SK-N-MC (cell line): Measurements from ENCODE around the gene PANK3.

ENCODE experiments used
- DNase-seq: peaks from one replicate; pipeline ENCODE4 v3.0.0-alpha.2; 2011; ENCODE audit warnings: low read depth, low spot score
- H3K27ac ChIP-seq: fragments of 200-600 bp; sonication (generic); 2 replicates; pipeline ENCODE4 v1.5.1; 2016; ENCODE audit warnings: mixed run types
- H3K36me3 ChIP-seq: fragments of 200-600 bp; sonication (generic); 2 replicates; pipeline ENCODE4 v1.6.1; 2017; ENCODE audit warnings: antibody characterized with exemption, low read length, mixed read lengths; ENCODE audit not compliant: insufficient read depth
- H3K4me3 ChIP-seq: fragments of 200-600 bp; sonication (generic); 2 replicates; pipeline ENCODE4 v1.5.1; 2016
- H3K9ac ChIP-seq: fragments of 200-600 bp; sonication (generic); 2 replicates; pipeline ENCODE4 v1.8.0; 2017; ENCODE audit warnings: mixed run types, mixed read lengths; ENCODE audit not compliant: insufficient read length
- H3K9me3 ChIP-seq: fragments of 200-600 bp; sonication (generic); 2 replicates; pipeline ENCODE4 v1.6.1; 2017; ENCODE audit warnings: low read depth, mild to moderate bottlenecking, antibody characterized with exemption, low read length, moderate library complexity, mixed read lengths
- EZH2 ChIP-seq: fragments of 200-600 bp; sonication (generic); IDR thresholded peaks from one replicate; pipeline ENCODE4 v1.6.1; 2017; ENCODE audit warnings: antibody characterized with exemption
- FOXP2 ChIP-seq: optimal IDR thresholded peaks from 2 replicates; pipeline ENCODE3; 2011; ENCODE audit warnings: mild to moderate bottlenecking, moderate library complexity; ENCODE audit not compliant: insufficient read depth; ENCODE audit errors: extremely low read length, control extremely low read depth
- POLR2AphosphoS5 ChIP-seq: IDR thresholded peaks from 2 replicates; pipeline ENCODE4 v1.6.1; 2012; ENCODE audit warnings: mild to moderate bottlenecking, low read depth, low read length, borderline replicate concordance

The PANK3 gene

GRCh38 chr5:168570490-168571328 lies 8.5 kb downstream of the PANK3 start:
- Histone ChIP-seq H3K27ac (no peak overlapping the region), H3K9ac (no peak overlapping the region), H3K9me3 (no peaks in the 10 kb centered on the region), H3K4me3 (no peak overlapping the region), H3K36me3 (peaks cover 56% of the 10 kb centered on the region)
- TF ChIP-seq FOXP2: no peak
- TF ChIP-seq EZH2: no peak
- TF ChIP-seq POLR2AphosphoS5: no peak
- DNase-seq: no peak

GRCh38 chr5:168568738-168569137 lies 10.4 kb downstream of the PANK3 start:
- Histone ChIP-seq H3K9ac (no peak overlapping the region), H3K4me3 (no peak overlapping the region), H3K36me3 (peaks cover 56% of the 10 kb centered on the region), H3K27ac (no peak overlapping the region), H3K9me3 (no peaks in the 10 kb centered on the region)
- TF ChIP-seq FOXP2: no peak
- DNase-seq: no peak

GRCh38 chr5:168563959-168564358 lies 15.2 kb downstream of the PANK3 start:
- no peak for DNase-seq
- Histone ChIP-seq H3K36me3 (peaks cover 92% of the 10 kb centered on the region), H3K9me3 (no peaks in the 10 kb centered on the region), H3K9ac (no peak overlapping the region), H3K27ac (no peak overlapping the region), H3K4me3 (no peak overlapping the region)
- no peak for TF ChIP-seq FOXP2
- no peak for TF ChIP-seq EZH2
- TF ChIP-seq POLR2AphosphoS5: no peak

- Histone ChIP-seq H3K9me3 (no peaks in the 10 kb centered on the region), H3K36me3 (peaks cover 92% of the 10 kb centered on the region), H3K4me3 (no peak overlapping the region), H3K27ac (no peak overlapping the region), H3K9ac (no peak overlapping the region)
- no peak for TF ChIP-seq FOXP2
- no peak for TF ChIP-seq EZH2
- no peak for TF ChIP-seq POLR2AphosphoS5
- no peak for DNase-seq
Observed at GRCh38 chr5:168562279-168562678, 16.9 kb downstream of the PANK3 start.

GRCh38 chr5:168557389-168557788 lies 21.8 kb downstream of the PANK3 start:
- DNase-seq: no peak
- H3K36me3 ChIP-seq: peaks cover 92% of the 10 kb centered on the region
- no peaks in the 10 kb centered on the region for H3K9me3 ChIP-seq
- no peak overlapping the region for H3K4me3 ChIP-seq
- no peak overlapping the region for H3K27ac ChIP-seq
- TF ChIP-seq FOXP2: no peak
- TF ChIP-seq EZH2: no peak
- no peak for TF ChIP-seq POLR2AphosphoS5
- no peak overlapping the region for H3K9ac ChIP-seq

GRCh38 chr5:168553377-168554130 lies 25.6 kb downstream of the PANK3 start:
- Histone ChIP-seq H3K4me3 (no peak overlapping the region), H3K9ac (no peak overlapping the region), H3K9me3 (no peaks in the 10 kb centered on the region), H3K36me3 (peaks cover 92% of the 10 kb centered on the region), H3K27ac (no peak overlapping the region)
- TF ChIP-seq POLR2AphosphoS5: no peak
- TF ChIP-seq FOXP2: no peak
- no peak for TF ChIP-seq EZH2
- DNase-seq: no peak

- DNase-seq: no peak
- no peak for TF ChIP-seq EZH2
- no peak overlapping the region for H3K4me3 ChIP-seq
- no peak overlapping the region for H3K27ac ChIP-seq
- no peak overlapping the region for H3K9ac ChIP-seq
- H3K9me3 ChIP-seq: no peaks in the 10 kb centered on the region
- H3K36me3 ChIP-seq: peaks cover 93% of the 10 kb centered on the region
Observed at GRCh38 chr5:168552146-168552545, 27.0 kb downstream of the PANK3 start.

- no peak for DNase-seq
- H3K36me3 ChIP-seq: peaks cover 92% of the 10 kb centered on the region
- no peak overlapping the region for H3K9ac ChIP-seq
- H3K27ac ChIP-seq: no peak overlapping the region
- TF ChIP-seq EZH2 (no peak), FOXP2 (no peak), POLR2AphosphoS5 (no peak)
- H3K4me3 ChIP-seq: no peak overlapping the region
- no peaks in the 10 kb centered on the region for H3K9me3 ChIP-seq
Observed at GRCh38 chr5:168550656-168551055, 28.5 kb downstream of the PANK3 start.
